Glomerular endothelial cell (primary cell): ENCODE measurements around the gene ART3. TPM values are rescaled to one million over a fixed set of nuclear protein-coding genes. Genes with fewer than 3 reads are reported as not detected.

Source experiments
- DNase-seq: peaks from one replicate; pipeline ENCODE4 v3.0.0-alpha.2; 2011; ENCODE audit warnings: low read depth, low spot score; ENCODE audit errors: extremely low read depth
- total RNA-seq: library from RNA; depleted of rRNA; stranded (reverse); fragments of >200 nt; gene quantifications from 2 replicates; pipeline ENCODE4 v1.2.3, GENCODE V29; 2015

Gene ART3
- total RNA-seq, 1 donor from 2014 or later, result 1.4 TPM

- DNase-seq, result peak; percentile 69
Measured at GRCh38 chr4:76067652-76068286, 6.7 kb upstream of the ART3 start.

GRCh38 chr4:76072760-76073159, 1.7 kb upstream of the ART3 start:
- no peak for DNase-seq

- DNase-seq, result no peak
Measured at GRCh38 chr4:76074993-76075600, 588 bp downstream of the ART3 start.

DNA sequence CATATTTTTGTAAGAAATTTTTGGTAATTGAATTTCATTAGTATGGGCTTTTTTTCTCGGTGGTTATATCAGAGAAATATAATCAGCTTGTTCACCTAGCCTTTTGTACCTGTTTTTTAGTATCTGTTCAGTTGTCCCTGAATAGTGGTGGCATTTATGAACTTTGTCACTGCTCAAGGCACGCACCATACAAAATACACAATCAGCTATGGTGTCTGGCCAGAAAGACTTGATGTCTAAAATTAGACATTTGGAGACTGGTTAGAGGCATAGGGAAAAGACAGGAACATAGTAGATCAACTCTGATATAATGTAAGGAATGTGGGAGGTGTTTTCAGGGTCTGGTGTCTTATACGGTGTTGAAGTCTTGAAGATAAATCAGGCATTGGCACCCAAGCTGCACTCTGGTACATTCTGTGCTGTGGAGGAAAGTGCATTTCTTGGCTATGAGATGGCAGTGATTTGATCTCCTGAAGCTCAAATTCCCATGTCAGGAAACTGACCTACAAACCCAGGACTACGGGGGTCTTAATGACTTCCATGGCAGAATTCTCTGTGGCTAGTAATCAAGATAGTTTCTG, 3.6 kb downstream of the ART3 start:
- DNase-seq, result no peak

DNA sequence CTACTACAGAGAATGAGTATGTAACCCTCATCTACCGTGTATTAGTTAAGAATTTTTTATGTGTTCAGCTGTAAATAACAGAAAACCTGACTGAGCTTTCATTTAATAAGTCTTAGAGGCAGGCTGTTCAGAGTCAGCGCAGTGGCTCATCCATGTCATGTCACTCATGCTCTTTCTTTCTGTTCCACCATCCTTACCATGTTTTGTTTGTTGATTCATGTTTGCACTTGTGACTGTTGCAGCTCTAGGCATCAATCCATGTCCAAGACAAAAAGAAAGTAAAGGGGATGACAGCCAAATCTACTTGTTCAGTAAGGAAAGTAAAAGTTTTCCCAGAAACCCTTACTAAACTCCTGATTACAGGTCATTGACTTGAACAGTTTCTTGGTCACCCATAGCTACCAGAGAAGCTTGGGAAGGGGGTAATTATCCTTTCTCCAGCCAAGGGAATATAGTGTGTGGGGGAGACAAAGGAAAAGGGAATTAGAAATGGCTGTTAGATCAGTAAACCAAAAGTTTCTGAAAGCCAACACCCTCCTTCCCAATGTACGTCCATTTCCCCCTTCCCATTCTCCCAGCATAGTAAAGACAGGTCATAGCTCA, 9.0 kb downstream of the ART3 start:
- no peak for DNase-seq

GRCh38 chr4:76084542-76084941, 10.0 kb downstream of the ART3 start:
- no peak for DNase-seq

DNA sequence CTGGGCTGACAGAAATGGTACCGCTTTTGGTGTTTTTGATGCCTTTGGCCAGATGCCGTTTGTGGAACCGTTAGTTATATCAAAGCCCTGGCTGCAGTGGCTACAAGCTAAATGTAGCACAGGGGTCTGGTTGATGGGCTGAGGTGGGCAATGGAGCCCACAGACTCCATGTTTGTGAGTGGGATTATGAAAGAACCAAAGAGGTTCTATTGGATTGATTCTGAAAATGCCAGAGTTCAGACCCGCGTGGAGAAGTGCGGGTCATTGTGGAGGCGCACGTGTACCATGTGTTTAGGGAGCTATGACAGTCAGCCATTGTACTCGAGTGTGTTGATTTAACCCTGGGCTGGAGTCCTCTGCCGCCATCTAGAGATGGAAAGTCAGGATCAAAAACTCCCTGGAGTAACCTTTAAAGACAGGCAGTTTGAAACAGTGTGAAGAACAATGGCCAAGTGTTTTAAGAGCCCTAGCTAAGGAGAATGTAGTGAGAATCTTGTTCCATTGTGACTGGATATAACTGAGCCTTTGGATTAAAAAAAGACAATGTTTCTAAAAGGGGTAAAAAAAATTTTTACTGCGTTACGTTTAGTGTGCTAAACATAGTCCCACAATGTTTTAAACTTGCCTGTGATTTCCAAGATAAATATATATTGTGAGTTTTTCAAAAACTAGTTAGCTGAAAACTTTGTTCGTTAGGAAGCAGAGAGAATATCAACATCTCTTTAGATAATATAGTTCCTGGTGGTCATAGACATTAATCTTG, 12.7 kb downstream of the ART3 start:
- peak; percentile 45 for DNase-seq

DNA sequence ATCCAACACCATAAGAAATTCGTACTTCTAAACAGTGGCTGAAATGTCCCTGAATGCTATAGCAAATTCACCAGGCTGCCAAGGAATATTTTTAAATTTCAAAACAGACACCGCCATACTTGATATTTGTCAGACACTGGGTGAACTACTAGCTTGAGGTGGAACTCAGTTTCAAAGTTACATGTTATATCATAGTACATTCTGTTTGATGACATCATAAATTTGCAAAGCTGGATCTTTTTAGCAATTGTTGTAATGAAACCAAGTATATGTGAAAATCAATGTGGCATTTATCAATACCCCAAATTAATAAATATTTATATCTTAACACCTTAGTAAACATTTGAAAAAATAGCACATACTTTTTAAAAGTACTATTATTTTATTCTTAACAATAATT, 14.2 kb downstream of the ART3 start:
- DNase-seq, result no peak

GRCh38 chr4:76090241-76090691, 15.8 kb downstream of the ART3 start:
- peak; percentile 66 for DNase-seq

DNA sequence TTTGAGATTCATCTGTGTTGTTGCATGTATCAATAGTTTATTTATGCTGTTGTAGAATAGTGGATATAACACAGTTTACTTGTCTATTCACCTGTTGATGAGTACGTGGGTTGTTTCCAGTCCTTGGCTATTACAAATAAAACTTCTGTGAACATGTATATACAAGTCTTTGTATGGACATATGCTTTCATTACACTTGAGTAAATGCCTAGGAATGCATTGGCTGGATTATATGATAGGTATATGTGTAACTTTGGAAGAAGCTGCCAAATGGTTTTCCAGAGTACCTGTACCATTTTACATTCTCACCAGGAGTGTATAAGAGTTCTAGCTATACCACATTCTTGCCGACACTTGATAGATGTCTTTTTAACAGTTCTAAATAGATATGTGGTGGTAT, 16.5 kb downstream of the ART3 start:
- DNase-seq, result no peak

GRCh38 chr4:76095568-76095967, 21.1 kb downstream of the ART3 start:
- DNase-seq, result no peak

GRCh38 chr4:76096076-76096475, 21.6 kb downstream of the ART3 start:
- no peak for DNase-seq

DNA sequence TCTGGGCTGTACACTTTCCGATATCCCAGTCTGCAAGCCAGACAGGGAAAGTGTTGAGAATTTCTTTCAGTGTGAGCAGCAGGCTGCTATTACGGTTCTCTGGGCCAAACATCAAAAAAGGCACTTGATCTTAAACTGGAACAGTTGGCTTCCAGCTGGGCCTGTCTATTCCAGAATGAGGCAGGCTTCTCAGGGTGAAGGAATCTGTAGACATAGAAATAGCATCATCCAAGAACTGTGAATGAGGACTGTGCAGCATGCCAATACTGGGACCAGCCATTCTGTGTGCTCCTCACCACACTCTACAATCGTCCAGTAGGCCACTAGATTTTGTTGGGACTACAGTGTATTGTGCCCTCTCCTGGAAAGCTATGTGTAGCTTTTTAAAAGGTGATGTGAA, 31.1 kb downstream of the ART3 start:
- DNase-seq, result no peak

DNA sequence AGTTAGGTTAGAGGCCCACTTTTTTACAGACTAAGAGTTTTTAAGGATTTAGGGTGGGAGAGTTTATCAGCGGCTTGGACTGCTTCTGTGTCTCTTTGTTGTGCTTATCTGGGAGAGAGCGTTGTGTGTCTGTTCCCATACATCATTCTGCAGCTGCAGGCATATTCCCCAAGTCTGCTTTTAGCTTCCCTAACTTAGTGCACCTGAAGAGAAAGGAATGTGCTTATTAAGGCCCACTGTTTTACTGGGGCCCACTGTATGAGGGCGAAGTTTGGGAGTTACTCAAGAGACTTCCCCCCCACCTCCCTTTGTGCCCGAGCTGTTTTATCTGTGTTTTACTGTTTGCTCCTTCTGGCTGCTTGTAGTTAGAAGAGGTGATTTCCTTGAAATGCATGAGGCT, 31.9 kb downstream of the ART3 start:
- DNase-seq, result no peak

GRCh38 chr4:76108467-76109181, 34.1 kb downstream of the ART3 start:
- no peak for DNase-seq

DNA sequence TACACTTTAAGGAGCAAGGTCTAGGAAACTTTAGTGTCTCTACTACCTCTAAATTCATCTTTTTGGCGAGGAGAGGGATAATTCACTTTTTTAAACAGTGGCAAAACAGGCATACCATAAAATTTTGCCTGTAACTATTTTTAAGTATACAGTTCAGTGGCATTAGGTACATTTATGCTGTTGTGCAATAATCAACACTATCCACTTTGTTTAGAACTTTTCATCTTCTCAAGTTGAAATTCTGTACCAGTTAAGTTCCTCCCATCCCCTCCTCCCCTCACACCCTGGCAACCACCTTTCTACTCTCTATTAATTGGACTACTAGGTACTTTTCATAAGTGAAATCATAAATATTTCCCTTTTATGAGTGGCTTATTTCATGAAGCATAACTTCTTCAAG, 42.3 kb downstream of the ART3 start:
- DNase-seq, result no peak

DNA sequence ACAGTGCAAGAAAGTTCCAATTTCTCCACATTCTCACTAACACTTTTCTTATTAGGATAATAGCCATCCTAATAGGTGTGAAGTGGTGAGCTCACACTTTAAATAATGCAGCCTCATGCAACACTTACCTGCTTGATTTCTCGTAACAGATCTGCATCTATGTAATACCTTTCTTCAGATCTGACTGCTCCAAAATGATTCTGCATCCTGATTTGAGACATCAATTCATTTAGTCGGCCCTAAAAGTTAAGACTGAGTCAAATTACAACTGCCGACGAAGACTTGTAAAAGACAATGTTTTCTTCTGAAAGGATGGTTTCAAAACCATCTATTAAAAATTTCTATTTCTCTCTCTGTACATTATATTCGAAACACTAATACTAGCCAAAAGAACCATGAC, 43.0 kb downstream of the ART3 start:
- no peak for DNase-seq

- DNase-seq, result no peak
Measured at GRCh38 chr4:76120199-76120598, 45.7 kb downstream of the ART3 start.

GRCh38 chr4:76125816-76126215, 51.3 kb downstream of the ART3 start:
- DNase-seq, result no peak

DNA sequence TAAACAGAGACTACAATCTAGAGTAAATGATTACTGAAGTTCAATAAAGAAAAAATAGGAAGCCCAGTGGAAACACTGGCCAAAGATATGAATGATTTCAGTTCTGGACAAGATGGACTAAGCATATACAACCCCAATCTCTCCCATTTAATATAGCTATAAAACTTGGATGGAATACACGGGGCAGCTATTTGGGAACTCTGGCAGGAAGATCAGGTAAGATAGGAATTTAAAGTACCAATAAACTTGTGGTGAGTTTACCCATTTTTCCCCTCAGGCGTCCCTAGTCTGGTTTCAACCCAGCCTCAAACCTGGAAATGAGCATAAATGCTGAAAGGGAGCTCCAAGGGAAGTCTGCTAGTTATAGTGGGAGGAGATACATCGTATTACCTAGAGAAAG, 53.2 kb downstream of the ART3 start:
- DNase-seq, result no peak

- no peak for DNase-seq
Measured at GRCh38 chr4:76141241-76141640, 66.7 kb downstream of the ART3 start.
